GM15510 (cell line): ENCODE results near the gene IRF7.

Source experiments
- POLR2A ChIP-seq: IDR thresholded peaks from 3 replicates; pipeline ENCODE4 v1.6.1; 2011; ENCODE audit warnings: borderline replicate concordance; ENCODE audit not compliant: insufficient read length; ENCODE audit errors: extremely low read depth

Gene IRF7

GRCh38 chr11:607020-607780 lies 8.6 kb downstream of the IRF7 start:
- no peak for TF ChIP-seq POLR2A

- no peak for TF ChIP-seq POLR2A
Measured at GRCh38 chr11:606245-606644, 9.5 kb downstream of the IRF7 start.

DNA sequence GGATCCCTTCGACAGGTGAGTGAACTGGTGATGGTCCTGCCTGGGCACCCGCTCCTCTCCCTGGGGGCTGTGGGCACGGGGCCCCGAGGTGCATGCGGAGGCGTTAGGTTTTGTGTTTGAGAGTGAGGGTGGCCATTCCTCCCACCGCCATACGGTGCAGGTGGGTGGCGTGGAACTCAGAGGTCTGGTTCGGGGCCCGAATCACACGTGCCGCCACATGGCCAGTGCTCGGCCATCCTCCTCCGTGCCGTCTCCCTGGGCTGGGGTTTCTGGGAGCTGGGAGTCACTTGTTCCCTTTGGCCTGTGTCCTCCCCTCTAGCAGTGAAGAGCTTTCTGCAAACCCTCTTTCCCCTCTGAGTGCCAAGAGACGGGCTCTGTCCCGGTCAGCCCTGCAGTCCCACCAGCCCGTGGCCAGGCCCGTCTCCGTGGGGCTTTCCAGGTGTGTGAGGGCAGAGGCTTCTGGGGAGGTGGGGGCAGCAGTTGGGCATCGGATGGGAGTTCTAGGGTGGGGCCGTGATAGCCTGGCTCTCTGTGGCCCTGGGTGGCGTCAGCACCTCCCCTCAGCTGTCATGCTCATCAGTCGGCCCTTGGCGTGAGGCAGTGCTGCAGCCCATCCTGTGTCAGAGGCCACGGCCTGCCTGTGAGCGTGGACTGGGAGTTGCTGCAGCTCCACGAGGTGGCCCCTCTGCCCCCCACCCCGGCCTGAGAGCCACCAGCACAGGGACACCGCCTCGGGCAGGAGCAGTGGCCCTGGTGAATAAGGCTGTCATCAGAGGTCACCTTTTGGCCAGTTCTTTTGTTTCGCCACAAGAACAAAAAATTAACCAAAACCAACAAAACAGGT lies 10.2 kb downstream of the IRF7 start:
- no peak for TF ChIP-seq POLR2A

DNA sequence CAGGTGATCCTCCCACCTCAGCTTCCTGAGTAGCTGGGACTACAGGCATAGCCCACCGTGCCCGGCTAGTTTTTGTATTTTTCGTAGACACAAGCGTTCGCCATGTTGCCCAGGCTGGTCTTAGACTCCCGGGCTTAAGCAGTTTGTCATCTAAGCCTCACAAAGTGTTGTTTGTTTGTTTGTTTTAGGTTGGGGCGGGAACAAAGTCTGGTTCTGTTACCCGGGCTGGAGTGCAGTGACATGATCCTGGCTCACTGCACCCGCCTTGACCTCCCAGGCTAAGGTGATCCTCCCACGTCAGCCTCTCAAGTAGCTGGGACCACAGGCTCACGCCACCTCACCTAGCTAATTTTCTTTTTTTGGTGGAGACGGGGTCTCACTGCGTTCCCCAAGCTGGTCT lies 12.6 kb downstream of the IRF7 start:
- TF ChIP-seq POLR2A: no peak

DNA sequence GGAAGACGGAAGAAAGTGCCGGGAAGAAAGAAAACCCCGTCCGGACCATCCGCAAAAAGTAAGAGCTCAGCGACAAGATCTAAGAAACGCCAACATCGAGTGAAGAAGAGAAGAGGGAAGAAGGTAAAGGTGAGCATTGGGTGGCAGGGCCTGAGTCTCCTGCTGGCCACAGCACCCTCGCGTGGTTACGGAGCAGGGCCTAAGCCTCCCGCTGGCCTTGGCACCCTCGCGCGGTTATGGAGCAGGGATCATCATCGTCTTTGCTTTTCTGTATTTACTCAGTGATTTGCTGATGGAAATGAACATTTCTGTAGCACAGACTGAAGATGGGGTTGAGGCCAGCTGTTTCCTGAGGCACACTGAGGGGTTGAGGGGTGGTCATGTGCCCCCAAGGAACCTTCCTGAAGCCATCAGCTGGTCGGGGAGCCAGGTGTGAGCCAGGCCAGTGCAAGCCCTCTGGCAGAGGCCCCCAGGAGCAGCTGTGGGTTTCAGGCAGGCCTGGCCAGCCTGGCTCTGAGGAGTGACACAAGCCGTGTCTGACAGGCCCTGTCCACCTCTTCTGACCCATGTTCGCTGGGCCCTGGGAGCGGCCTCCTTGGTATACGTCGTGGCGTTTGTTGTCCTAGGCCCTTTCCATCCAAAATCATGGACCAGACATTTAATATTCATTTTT lies 14.0 kb downstream of the IRF7 start:
- no peak for TF ChIP-seq POLR2A

DNA sequence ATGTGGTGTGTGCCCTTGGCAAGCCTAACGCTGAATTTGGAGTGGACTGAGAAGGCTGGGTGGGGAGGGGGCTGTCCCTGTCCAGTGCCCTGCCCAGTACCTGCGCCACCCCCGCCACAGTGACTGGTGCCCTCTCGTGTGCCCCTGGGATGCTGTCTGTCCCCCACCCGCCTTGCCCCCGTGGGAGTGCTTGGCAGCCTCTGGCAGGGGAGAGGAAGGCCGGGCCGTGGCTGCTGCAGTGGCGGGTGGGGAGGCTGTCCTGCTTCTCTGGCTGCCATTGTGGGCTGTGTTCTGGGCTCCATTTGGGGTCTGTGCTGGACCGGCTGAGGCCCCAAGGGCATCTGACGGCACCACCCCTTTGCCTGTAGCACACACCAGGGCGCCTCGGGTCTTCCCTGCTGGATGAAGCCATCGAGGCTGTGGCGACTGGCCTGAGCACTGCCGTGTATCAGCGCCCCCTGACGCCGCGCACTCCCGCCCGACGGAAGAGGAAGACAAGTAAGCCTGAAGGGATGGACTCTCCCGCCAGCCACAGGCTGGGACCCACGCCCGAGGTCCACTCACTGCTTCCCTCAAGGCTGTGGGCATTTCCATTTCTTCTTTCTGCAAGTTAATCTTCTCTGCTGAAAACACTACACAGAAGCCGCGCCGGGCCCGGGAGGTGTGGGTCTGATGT lies 17.6 kb downstream of the IRF7 start:
- TF ChIP-seq POLR2A: no peak

DNA sequence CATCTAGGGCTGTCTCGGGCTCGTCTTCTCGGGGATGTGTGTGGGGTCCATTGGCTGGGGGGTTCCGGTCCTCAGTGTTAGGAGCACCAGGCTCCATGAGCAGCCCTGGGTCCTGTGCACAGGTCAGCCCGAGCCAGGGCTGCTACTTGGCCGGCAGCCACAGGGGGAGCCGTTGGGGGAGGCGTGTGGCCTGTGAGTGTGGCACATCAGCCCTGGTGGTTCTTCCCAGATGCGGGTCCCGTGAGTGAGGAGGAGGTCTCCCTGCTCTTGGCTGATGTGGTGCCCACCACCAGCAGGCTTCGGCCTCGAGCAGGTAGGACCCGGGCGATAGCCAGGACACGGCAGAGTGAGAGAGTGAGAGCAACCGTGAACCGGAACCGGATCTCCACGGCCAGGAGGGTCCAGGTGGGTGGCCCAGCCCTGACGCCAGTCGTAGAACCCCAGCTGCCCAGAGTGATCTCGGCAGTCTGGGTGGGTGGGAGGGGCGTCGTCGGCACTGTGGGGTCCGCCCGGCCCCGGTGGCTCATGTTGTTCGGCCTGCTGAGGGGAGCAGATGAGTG lies 18.5 kb downstream of the IRF7 start:
- no peak for TF ChIP-seq POLR2A

GRCh38 chr11:596374-596773 lies 19.4 kb downstream of the IRF7 start:
- no peak for TF ChIP-seq POLR2A

DNA sequence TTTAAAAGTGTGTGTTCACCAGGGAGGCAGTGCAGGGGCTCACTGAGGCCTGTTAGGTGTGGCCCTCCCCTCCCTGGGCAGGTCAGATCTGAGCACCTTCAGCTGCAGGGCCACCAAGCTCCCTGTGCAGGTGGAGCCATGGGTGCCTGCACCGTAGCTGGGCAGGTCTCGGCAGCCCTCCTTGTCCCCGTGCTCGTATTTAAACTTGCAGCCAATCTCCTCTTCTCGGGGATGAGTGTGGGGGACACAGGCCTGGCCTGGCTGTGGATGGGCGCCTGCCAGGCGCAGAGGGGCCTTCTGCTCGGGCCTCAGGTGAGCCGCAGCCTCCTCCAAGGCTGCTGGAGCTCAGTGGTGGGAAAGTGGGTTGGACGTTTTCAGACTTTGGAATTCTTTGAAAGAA lies 20.4 kb downstream of the IRF7 start:
- no peak for TF ChIP-seq POLR2A

DNA sequence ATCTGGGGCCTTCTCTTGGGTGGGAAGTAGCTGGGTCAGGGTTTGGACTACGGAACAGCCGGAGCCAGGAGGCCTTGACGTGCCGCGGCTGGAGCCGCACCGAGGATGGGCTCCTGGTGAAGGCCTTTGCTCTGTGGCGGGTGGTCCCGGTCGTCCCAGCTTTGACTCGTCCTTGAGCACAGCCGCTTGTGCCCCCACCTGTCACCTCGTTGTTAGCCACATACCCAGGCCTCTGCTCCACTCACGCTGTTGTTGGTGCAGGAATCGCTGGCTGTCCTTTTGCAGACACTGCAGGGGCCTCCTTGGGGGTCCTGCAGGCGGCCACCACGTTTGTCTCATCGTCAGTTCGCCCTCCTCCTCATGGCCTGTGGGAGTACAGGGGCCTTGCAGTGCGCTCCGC lies 22.4 kb downstream of the IRF7 start:
- no peak for TF ChIP-seq POLR2A

DNA sequence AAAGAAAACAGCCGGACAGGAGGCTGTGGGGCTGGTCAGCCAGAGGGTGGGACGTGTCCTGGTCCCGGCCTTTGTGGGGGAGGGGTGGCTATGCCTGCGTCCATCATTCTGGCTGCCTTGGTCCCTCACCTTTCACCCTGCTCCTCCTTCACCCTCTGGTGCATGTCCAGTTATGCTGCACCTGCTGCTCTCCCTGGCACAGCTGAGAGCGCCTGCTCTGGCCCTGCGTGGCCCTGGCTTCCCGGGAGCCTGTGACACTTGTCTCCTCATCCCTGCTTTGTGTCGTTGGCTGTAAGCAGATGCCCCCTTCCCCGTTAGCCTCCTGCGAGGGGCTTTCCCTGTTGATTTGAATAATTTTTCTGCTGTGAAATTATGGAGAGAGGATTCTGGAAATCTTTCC lies 22.8 kb downstream of the IRF7 start:
- no peak for TF ChIP-seq POLR2A

DNA sequence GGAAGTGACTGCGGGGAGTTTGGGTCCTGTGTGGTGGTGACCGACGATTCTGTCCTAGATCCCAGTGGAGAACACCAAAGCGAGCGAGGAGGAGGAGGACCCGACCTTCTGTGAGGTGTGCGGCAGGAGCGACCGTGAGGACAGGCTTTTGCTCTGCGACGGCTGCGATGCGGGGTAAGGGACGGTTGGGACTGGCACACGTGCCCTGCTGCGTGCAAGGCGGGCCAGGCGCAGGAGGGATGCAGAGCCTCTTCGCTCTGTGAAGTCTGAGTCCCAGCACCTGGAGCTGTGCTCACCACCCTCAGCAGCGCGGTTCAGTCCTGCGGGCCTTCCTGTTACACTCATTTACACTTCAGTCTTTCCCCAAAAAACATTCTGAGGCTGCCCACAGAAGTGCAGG lies 23.2 kb downstream of the IRF7 start:
- TF ChIP-seq POLR2A: no peak

DNA sequence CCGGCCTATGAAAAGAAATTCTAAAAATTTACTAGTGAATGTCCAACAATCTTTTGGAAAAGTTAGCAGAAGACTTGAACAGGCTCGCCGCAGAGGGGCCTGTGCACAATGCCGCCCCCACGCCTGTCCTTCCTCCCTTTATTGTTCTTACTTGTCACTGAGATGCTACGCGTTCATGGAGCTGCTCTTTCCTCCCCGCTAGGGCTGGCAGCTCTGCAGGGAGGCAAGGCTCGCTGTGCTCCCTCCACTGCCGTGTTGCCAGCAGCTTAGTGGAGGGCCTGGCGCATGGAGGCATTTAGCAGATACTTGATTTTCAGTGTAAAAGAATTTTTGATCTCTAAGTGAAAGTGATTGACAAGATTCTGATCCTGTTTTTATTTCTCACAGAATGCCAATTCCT lies 24.8 kb downstream of the IRF7 start:
- TF ChIP-seq POLR2A: no peak

DNA sequence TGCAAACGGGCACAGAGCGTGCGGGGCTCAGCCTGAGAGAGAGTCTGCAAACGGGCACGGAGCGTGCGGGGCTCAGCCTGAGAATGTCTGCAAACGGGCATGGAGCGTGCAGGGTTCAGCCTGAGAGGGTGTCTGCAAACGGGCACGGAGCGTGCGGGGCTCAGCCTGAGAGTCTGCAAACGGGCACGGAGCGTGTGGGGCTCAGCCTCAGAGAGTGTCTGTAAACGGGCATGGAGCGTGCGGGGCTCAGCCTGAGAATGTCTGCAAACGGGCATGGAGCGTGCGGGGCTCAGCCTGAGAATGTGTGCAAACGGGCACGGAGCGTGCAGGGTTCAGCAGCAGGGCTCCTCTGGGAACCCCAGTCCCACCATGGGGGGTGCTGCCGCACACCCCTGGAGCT lies 26.0 kb downstream of the IRF7 start:
- no peak for TF ChIP-seq POLR2A
